Raji (cell line): ENCODE results near the gene KIAA1549.

ENCODE experiments used
- POLR2A ChIP-seq: IDR thresholded peaks from 2 replicates; pipeline ENCODE4 v1.6.1; 2011; ENCODE audit warnings: low read depth, low read length, control low read depth; ENCODE audit not compliant: insufficient read depth

The KIAA1549 gene

DNA sequence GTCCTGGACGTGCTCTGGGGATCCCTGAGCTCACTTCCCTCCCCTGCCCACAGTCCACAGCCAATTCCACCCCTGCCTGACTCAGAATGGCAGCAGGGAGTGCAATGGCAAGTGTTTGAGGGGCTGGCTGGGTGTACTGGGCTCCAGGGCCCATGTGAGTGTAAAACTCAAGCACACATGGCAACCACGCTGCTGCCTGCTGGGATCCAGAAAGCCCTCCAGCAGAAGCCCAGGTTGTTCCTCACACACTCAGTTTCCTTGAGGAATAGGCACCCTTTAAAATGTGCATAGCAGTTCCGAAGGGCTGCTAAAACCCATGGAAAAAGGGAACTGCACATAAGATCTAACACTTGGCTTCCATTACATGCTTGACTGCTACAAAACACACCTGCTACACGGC, 171.8 kb downstream of the KIAA1549 start:
- no peak for TF ChIP-seq POLR2A

GRCh38 chr7:138804618-138805017, 176.6 kb downstream of the KIAA1549 start:
- no peak for TF ChIP-seq POLR2A

GRCh38 chr7:138802706-138803105, 178.5 kb downstream of the KIAA1549 start:
- no peak for TF ChIP-seq POLR2A

- no peak for TF ChIP-seq POLR2A
Measured at GRCh38 chr7:138801256-138801655, 179.9 kb downstream of the KIAA1549 start.

DNA sequence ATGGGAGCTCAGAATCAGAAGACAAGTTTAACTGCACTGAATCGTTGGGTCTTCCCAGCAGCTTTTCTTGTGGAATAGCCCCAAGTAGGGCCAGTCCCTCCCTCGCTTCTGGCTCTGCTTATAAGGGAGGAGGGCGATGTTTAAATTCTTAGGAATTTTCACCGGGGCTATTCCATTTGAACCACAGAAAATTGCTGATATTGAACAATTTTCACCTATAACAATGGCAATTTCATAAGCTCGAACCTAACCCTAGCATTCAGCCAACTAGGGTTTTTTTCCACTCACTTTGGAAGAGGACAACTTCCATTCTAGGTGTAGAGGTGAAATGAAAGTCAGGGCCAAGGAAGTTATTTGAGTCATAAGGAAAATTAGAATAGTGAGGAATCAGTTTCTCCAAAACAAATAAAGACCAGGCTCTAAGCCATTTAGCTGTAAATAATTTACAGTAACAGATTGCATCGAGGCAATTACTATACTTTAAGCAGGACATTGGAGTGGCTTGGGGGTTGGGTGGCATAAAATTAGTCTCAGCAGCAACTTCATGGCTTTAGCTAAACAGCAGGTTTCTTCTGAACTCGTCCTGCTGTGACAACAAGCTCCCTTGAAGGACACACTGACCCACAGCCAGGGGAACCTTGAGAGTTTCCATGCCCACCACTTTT, 181.7 kb downstream of the KIAA1549 start:
- no peak for TF ChIP-seq POLR2A

GRCh38 chr7:138798836-138799235, 182.4 kb downstream of the KIAA1549 start:
- no peak for TF ChIP-seq POLR2A

- TF ChIP-seq POLR2A: no peak
Measured at GRCh38 chr7:138797715-138798320, 183.4 kb downstream of the KIAA1549 start, which contains the start of the genes ATP6V0A4 and TMEM213. Gene ATP6V0A4, minus strand, starts transcription at chr7:138798196. Its CDS starts 26,949 bp downstream, at chr7:138771247. Gene TMEM213, plus strand, starts transcription at chr7:138797994. Its CDS starts 111 bp downstream, at chr7:138798105.

DNA sequence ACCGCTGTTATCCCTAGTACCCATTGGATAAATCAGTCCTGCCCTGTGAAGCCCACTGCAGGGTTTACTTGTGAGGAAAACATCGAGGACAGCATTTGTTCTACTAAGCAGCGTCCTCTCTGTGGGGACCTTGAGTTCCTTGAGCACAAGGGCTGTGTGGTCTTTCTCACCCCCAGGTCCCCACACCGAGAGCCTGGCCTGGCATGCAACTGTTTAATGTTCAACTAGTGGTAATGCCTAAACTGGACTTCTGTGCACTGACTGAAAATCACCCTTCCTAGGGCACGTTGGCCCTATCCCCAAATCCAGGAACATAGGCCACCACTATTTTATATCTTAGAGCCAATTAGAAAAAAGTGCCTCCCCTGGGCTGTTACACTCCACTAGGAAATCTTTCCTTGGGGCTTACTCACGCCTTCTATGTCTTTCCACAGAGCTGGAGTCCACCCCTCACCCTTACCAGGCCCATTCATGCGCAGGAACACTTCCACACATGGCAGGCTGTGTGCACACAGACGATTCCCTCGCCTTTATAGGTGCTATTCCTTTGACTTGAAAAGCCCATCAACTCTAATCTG, 185.1 kb downstream of the KIAA1549 start:
- no peak for TF ChIP-seq POLR2A

- no peak for TF ChIP-seq POLR2A
Measured at GRCh38 chr7:138785587-138786437, 195.4 kb downstream of the KIAA1549 start.

GRCh38 chr7:138784692-138785091, 196.5 kb downstream of the KIAA1549 start:
- TF ChIP-seq POLR2A: no peak
